ENCODE data around the gene PAMR1. TPM values are rescaled to one million over a fixed set of nuclear protein-coding genes. Genes with fewer than 3 reads are reported as not detected.

PAMR1 gene
- total and polyA plus RNA-seq, 10 of the 15 experiments (the other 5 are each of a cell fraction or from before 2014, with no cell fraction given) = 0.04 TPM; not detected in 9

DNA sequence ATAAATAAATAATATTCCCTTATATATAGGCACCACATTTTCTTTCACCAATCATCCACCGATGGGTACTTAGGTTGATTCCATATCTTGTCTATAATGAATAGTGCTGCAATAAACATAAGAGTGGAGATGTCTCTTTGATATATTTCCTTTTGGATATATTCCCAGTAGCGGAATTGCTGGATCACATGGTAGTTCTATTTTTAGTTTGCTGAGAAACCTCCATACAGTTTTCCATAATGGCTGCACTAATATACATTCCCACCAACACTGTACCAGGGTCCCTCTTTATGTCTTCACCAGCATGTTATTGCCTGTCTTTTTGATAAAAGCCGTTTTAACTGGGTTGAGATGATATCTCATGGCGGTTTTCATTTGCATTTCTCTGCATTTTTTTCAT lies 23.6 kb downstream of the PAMR1 start:
- DNase-seq (ENCODE audit: low read depth, low spot score) = no peak
- H3K27me3 ChIP-seq (replicated peaks in 1 of 2; ENCODE audit: control insufficient read depth in 2 of 2, insufficient read depth in 2 of 2, low read length in 1 of 2) = no peaks in the 10 kb centered on the region
- ChIA-PET SMC1A (ENCODE audit: uncharacterized antibody, unreplicated experiment) (no interaction called here), CTCF (interaction anchor here (1.4 kb wide), 1 partner anchor 14 kb away, joined by 5 read pairs; no protein-coding TSS in a partner anchor), POLR2A (no interaction called here), RAD21 (ENCODE audit: unreplicated experiment) (no interaction called here)
- WGBS (ENCODE audit: insufficient coverage, insufficient replicate concordance, low lambda C conversion rate, missing lambda C conversion rate) = 47% methylated on average over 4 of the region's 4 CpGs
- no peak overlapping the region for H3K9ac ChIP-seq (ENCODE audit: control insufficient read depth, insufficient read depth, low read length)
- H3K36me3 ChIP-seq (ENCODE audit: control insufficient read depth in 2 of 2, insufficient read depth in 2 of 2, low read length in 1 of 2) = no peaks in the 10 kb centered on the region
- no peak overlapping the region for H3K4me2 ChIP-seq (ENCODE audit: control insufficient read depth, insufficient read depth)
- BruUV-seq (replicated peaks) = no TSS peak
- in situ Hi-C loops (cut with MboI) (no loop called here), intact Hi-C loops (cut with micrococcal nuclease; ENCODE audit: unreplicated experiment) (no loop called here)
- H2AFZ ChIP-seq (ENCODE audit: control insufficient read depth, low read depth, low read length) = no peak overlapping the region
- H3K4me1 ChIP-seq (ENCODE audit: control insufficient read depth, insufficient read depth, low read length) = no peaks in the 10 kb centered on the region
- no peak for ATAC-seq
- TF ChIP-seq RAD51 (IDR thresholded peaks at IDR 0.05) (no peak), HDAC2 (IDR thresholded peaks at IDR 0.05) (no peak), BRCA1 (IDR thresholded peaks at IDR 0.05; ENCODE audit: low read depth, low read length) (no peak), NFYA (IDR thresholded peaks at IDR 0.05; ENCODE audit: borderline replicate concordance, low read depth, low read length) (no peak), MEF2A (IDR thresholded peaks at IDR 0.05; ENCODE audit: insufficient read depth, low read depth, low read length) (no peak), MYC (IDR thresholded peaks at IDR 0.05; ENCODE audit: insufficient read depth, insufficient read length, insufficient replicate concordance, low read length, severe bottlenecking) (no peak), HDGF (IDR thresholded peaks at IDR 0.05) (no peak), CBFB (IDR thresholded peaks at IDR 0.05; ENCODE audit: low read depth) (no peak), SMARCA5 (IDR thresholded peaks at IDR 0.05) (no peak)
- TF ChIP-seq, protein P1, sequence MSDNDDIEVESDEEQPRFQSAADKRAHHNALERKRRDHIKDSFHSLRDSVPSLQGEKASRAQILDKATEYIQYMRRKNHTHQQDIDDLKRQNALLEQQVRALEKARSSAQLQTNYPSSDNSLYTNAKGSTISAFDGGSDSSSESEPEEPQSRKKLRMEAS (IDR thresholded peaks at IDR 0.05; ENCODE audit: low read depth, low read length) = no peak
- no peaks in the 10 kb centered on the region for H3K79me2 ChIP-seq (ENCODE audit: control insufficient read depth, insufficient read depth, low read length)
- no peaks in the 10 kb centered on the region for H3K9me3 ChIP-seq (replicated peaks; ENCODE audit: control insufficient read depth, insufficient read depth, low read length)
- no peak overlapping the region for H3K27ac ChIP-seq (ENCODE audit: control insufficient read depth, insufficient read depth)
- H4K20me1 ChIP-seq (ENCODE audit: control insufficient read depth, insufficient read depth) = no peaks in the 10 kb centered on the region
- H3K4me3 ChIP-seq = no peak overlapping the region
- FAIRE-seq = no peak

DNA sequence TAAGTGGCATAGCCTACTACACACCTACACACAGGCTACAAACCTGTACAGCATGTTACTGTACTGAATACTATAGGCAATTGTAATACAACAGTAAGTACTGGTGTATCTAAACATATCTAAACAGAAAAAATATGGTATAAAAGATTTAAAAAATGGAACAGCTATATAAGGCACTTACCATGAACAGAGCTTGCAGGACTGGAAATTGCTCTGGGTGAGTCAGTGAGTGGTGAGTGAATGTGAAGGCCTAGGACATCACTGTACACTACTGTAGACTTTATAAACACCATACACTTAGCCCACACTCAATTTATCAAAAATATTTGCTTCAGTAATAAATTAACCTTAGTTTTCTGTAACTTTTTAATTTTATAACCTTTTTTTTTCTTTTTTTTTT lies 24.7 kb downstream of the PAMR1 start:
- H2AFZ ChIP-seq (ENCODE audit: control insufficient read depth, low read depth, low read length) = no peak overlapping the region
- CTCF ChIA-PET = no interaction called here
- TF ChIP-seq SP1 (IDR thresholded peaks at IDR 0.05; ENCODE audit: low read depth, low read length) (no peak), SREBF1 (IDR thresholded peaks at IDR 0.05; ENCODE audit: low read length) (no peak), ZBTB40 (IDR thresholded peaks at IDR 0.05; ENCODE audit: borderline replicate concordance) (no peak), POLR2AphosphoS2 (IDR thresholded peaks at IDR 0.05; ENCODE audit: low read depth, low read length) (no peak), SIX5 (IDR thresholded peaks at IDR 0.05; ENCODE audit: low read depth, low read length, severe bottlenecking) (no peak)

More for the DNA sequence above, 24.7 kb downstream of the PAMR1 start:
- in situ Hi-C loops (cut with MboI) = no loop called here
- RAD21 ChIA-PET (ENCODE audit: unreplicated experiment) = no interaction called here
- intact Hi-C loops (cut with micrococcal nuclease; ENCODE audit: unreplicated experiment) = no loop called here
- SMC1A ChIA-PET (ENCODE audit: uncharacterized antibody, unreplicated experiment) = no interaction called here
- H3K4me2 ChIP-seq (ENCODE audit: control insufficient read depth, insufficient read depth) = no peak overlapping the region
- POLR2A ChIA-PET = no interaction called here
- no peak overlapping the region for H3K27ac ChIP-seq (ENCODE audit: control insufficient read depth, insufficient read depth)
- H3K79me2 ChIP-seq (ENCODE audit: control insufficient read depth, insufficient read depth, low read length) = no peaks in the 10 kb centered on the region
- no peaks in the 10 kb centered on the region for H3K9me3 ChIP-seq (replicated peaks; ENCODE audit: control insufficient read depth, insufficient read depth, low read length)
- no TSS peak for BruUV-seq (replicated peaks)
- H3K36me3 ChIP-seq (ENCODE audit: control insufficient read depth in 2 of 2, insufficient read depth in 2 of 2, low read length in 1 of 2) = no peaks in the 10 kb centered on the region
- no peak overlapping the region for H3K9ac ChIP-seq (ENCODE audit: control insufficient read depth, insufficient read depth, low read length)
- H3K4me1 ChIP-seq (ENCODE audit: control insufficient read depth, insufficient read depth, low read length) = no peaks in the 10 kb centered on the region
- ATAC-seq (no peak), DNase-seq (ENCODE audit: low read depth, low spot score) (no peak), FAIRE-seq (no peak)
- no peaks in the 10 kb centered on the region for H4K20me1 ChIP-seq (ENCODE audit: control insufficient read depth, insufficient read depth)
- H3K4me3 ChIP-seq = no peak overlapping the region
- no peaks in the 10 kb centered on the region for H3K27me3 ChIP-seq (replicated peaks in 1 of 2; ENCODE audit: control insufficient read depth in 2 of 2, insufficient read depth in 2 of 2, low read length in 1 of 2)
